ENCODE data around the gene TMEM95. TPM values are rescaled to one million over a fixed set of nuclear protein-coding genes. Genes with fewer than 3 reads are reported as not detected.
A peak's percentile ranks its signal among the peaks of the same experiment; 100 is the strongest.

Gene TMEM95
- total and polyA plus RNA-seq, 2 experiments from 2014 or later: not detected

DNA sequence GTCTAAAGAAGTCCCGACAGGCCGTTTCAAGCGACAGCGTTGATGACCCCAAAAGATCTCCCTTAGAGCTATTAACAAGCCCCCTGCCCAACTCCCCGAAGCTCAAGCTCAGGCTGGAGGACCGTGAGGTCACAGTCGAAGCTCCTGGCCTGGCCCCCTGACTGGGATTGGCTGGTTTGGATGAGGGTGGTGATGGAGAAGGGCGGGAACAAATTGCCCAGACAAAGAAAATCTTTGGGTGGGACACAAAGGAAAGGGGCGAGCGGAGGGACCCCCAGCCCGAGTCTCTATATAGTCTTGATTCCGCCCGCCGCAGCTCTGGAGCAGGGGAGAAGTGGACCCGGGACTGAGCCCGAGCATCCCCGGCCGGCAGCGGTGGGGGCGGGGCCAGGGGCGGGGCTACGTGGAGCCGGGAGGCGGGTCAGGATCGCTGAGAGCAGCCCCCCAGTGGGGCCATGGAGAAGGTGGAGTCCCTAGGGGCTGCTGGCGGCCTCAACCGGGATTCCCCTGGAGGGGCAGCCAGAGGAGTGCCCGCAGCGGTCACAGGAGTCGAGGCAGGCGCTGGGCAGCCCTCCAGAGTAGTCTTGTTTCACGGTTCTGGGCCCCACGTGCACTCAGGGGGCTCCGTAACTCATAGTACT lies 24.8 kb upstream of the TMEM95 start:
- Histone ChIP-seq H3F3A (replicated peaks; ENCODE audit: low read depth) (peaks cover 19% of the 10 kb centered on the region; the same call in 1 of the 2 replicates), H3K4me2 (peak overlapping the region; percentile 95), H3K27me3 (ENCODE audit: insufficient read depth) (no peaks in the 10 kb centered on the region), H3K36me3 (ENCODE audit: insufficient read depth) (no peaks in the 10 kb centered on the region), H3K79me2 (replicated peaks; ENCODE audit: insufficient read depth) (peaks cover 14% of the 10 kb centered on the region), H2AFZ (peak overlapping the region; percentile 33), H3K4me3 (peak overlapping the region; percentile 70), H3K4me1 (ENCODE audit: insufficient read depth) (peaks cover 10% of the 10 kb centered on the region), H3K9me2 (ENCODE audit: insufficient read depth) (no peaks in the 10 kb centered on the region), H3K27ac (ENCODE audit: low read depth) (peak overlapping the region; percentile 93), H4K20me1 (replicated peaks; ENCODE audit: insufficient read depth) (no peaks in the 10 kb centered on the region)
- peak overlapping the region; percentile 99 for H3K4me3 Mint-ChIP-seq
- H3K27ac Mint-ChIP-seq: peak overlapping the region; percentile 97
- peak; percentile 92 for DNase-seq (ENCODE audit: low spot score)
- peak; percentile 80 for ATAC-seq
- peaks cover 9% of the 10 kb centered on the region for H3K27me3 Mint-ChIP-seq (ENCODE audit: insufficient read depth, low read depth, poor library complexity)
- TF ChIP-seq EZH2phosphoT487 (IDR thresholded peaks at IDR 0.05; ENCODE audit: unreplicated experiment): no peak
- TF ChIP-seq STAT1 (IDR thresholded peaks at IDR 0.05; ENCODE audit: unreplicated experiment): no peak
- no peak for TF ChIP-seq NANOG (IDR thresholded peaks at IDR 0.05; ENCODE audit: borderline replicate concordance)
- no peak for TF ChIP-seq JUNB (IDR thresholded peaks at IDR 0.05; ENCODE audit: unreplicated experiment)
- no peak for TF ChIP-seq ZNF331 (CRISPR knock-in tag; IDR thresholded peaks at IDR 0.05; ENCODE audit: low read depth)
- TF ChIP-seq, protein P1, sequence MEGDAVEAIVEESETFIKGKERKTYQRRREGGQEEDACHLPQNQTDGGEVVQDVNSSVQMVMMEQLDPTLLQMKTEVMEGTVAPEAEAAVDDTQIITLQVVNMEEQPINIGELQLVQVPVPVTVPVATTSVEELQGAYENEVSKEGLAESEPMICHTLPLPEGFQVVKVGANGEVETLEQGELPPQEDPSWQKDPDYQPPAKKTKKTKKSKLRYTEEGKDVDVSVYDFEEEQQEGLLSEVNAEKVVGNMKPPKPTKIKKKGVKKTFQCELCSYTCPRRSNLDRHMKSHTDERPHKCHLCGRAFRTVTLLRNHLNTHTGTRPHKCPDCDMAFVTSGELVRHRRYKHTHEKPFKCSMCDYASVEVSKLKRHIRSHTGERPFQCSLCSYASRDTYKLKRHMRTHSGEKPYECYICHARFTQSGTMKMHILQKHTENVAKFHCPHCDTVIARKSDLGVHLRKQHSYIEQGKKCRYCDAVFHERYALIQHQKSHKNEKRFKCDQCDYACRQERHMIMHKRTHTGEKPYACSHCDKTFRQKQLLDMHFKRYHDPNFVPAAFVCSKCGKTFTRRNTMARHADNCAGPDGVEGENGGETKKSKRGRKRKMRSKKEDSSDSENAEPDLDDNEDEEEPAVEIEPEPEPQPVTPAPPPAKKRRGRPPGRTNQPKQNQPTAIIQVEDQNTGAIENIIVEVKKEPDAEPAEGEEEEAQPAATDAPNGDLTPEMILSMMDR (conservative IDR thresholded peaks at IDR 0.05; ENCODE audit: low read depth in 2 of 2): no peak
- TF ChIP-seq, protein P2, sequence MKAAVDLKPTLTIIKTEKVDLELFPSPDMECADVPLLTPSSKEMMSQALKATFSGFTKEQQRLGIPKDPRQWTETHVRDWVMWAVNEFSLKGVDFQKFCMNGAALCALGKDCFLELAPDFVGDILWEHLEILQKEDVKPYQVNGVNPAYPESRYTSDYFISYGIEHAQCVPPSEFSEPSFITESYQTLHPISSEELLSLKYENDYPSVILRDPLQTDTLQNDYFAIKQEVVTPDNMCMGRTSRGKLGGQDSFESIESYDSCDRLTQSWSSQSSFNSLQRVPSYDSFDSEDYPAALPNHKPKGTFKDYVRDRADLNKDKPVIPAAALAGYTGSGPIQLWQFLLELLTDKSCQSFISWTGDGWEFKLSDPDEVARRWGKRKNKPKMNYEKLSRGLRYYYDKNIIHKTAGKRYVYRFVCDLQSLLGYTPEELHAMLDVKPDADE (IDR thresholded peaks at IDR 0.05): no peak; the same call in 1 of the 2 replicates
- peak; percentile 58 for TF ChIP-seq POLR2AphosphoS5 (IDR thresholded peaks at IDR 0.05; ENCODE audit: low read depth)
- TF ChIP-seq CREB1 (CRISPR knock-in tag; IDR thresholded peaks at IDR 0.05; ENCODE audit: low read depth): peak; percentile 40; the same call in 1 of the 2 replicates
- no peak for TF ChIP-seq ZNF114 (CRISPR knock-in tag; IDR thresholded peaks at IDR 0.05)
- peaks cover 17% of the 10 kb centered on the region for H3K36me3 Mint-ChIP-seq (ENCODE audit: low read depth)
- peaks cover 22% of the 10 kb centered on the region for H3K4me1 Mint-ChIP-seq
- no peaks in the 10 kb centered on the region for H3K9me3 Mint-ChIP-seq

DNA sequence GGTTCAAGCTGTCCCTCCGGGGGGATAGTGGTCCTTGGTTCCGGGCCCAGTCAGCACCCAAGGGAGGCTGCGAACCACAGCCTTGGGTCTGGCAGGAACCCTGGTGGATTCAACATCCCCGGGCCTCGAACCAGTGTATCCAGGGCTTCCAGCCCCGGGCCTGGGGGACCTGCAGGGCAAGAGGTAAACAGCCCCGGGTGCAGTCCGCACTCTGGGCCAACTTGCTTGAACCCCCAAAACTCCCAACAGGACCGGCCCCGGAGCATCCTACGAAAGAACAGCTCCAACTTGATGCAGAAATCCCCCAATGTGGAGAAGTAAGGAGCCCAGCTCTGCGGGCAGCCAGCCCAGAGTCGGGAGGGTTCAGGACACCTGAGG lies 24.3 kb upstream of the TMEM95 start:
- no peak for DNase-seq (ENCODE audit: low spot score)
- H3K4me3 Mint-ChIP-seq: peak overlapping the region; percentile 99
- H3K27ac Mint-ChIP-seq: peak overlapping the region; percentile 78
- H3K4me3 ChIP-seq: peak overlapping the region; percentile 70
- H3K9me3 Mint-ChIP-seq: no peaks in the 10 kb centered on the region
- peaks cover 12% of the 10 kb centered on the region; the same call in 2 of the 3 replicates for H3K36me3 Mint-ChIP-seq (ENCODE audit: low read depth)
- H3K79me2 ChIP-seq (replicated peaks; ENCODE audit: insufficient read depth): peaks cover 14% of the 10 kb centered on the region
- peaks cover 9% of the 10 kb centered on the region for H3K27me3 Mint-ChIP-seq (ENCODE audit: insufficient read depth, low read depth, poor library complexity)
- H4K20me1 ChIP-seq (replicated peaks; ENCODE audit: insufficient read depth): no peaks in the 10 kb centered on the region
- H3K27ac ChIP-seq (ENCODE audit: low read depth): peak overlapping the region; percentile 93
- peak overlapping the region; percentile 95 for H3K4me2 ChIP-seq
- H3K4me1 Mint-ChIP-seq: peaks cover 27% of the 10 kb centered on the region
- no peaks in the 10 kb centered on the region for H3K9me2 ChIP-seq (ENCODE audit: insufficient read depth)
- peaks cover 19% of the 10 kb centered on the region; the same call in 1 of the 2 replicates for H3F3A ChIP-seq (replicated peaks; ENCODE audit: low read depth)
- no peak for ATAC-seq
- no peaks in the 10 kb centered on the region for H3K27me3 ChIP-seq (ENCODE audit: insufficient read depth)
- peak overlapping the region; percentile 33; the same call in 1 of the 2 replicates for H2AFZ ChIP-seq
- H3K4me1 ChIP-seq (ENCODE audit: insufficient read depth): peaks cover 10% of the 10 kb centered on the region
- H3K36me3 ChIP-seq (ENCODE audit: insufficient read depth): no peaks in the 10 kb centered on the region
- TF ChIP-seq, protein P3, sequence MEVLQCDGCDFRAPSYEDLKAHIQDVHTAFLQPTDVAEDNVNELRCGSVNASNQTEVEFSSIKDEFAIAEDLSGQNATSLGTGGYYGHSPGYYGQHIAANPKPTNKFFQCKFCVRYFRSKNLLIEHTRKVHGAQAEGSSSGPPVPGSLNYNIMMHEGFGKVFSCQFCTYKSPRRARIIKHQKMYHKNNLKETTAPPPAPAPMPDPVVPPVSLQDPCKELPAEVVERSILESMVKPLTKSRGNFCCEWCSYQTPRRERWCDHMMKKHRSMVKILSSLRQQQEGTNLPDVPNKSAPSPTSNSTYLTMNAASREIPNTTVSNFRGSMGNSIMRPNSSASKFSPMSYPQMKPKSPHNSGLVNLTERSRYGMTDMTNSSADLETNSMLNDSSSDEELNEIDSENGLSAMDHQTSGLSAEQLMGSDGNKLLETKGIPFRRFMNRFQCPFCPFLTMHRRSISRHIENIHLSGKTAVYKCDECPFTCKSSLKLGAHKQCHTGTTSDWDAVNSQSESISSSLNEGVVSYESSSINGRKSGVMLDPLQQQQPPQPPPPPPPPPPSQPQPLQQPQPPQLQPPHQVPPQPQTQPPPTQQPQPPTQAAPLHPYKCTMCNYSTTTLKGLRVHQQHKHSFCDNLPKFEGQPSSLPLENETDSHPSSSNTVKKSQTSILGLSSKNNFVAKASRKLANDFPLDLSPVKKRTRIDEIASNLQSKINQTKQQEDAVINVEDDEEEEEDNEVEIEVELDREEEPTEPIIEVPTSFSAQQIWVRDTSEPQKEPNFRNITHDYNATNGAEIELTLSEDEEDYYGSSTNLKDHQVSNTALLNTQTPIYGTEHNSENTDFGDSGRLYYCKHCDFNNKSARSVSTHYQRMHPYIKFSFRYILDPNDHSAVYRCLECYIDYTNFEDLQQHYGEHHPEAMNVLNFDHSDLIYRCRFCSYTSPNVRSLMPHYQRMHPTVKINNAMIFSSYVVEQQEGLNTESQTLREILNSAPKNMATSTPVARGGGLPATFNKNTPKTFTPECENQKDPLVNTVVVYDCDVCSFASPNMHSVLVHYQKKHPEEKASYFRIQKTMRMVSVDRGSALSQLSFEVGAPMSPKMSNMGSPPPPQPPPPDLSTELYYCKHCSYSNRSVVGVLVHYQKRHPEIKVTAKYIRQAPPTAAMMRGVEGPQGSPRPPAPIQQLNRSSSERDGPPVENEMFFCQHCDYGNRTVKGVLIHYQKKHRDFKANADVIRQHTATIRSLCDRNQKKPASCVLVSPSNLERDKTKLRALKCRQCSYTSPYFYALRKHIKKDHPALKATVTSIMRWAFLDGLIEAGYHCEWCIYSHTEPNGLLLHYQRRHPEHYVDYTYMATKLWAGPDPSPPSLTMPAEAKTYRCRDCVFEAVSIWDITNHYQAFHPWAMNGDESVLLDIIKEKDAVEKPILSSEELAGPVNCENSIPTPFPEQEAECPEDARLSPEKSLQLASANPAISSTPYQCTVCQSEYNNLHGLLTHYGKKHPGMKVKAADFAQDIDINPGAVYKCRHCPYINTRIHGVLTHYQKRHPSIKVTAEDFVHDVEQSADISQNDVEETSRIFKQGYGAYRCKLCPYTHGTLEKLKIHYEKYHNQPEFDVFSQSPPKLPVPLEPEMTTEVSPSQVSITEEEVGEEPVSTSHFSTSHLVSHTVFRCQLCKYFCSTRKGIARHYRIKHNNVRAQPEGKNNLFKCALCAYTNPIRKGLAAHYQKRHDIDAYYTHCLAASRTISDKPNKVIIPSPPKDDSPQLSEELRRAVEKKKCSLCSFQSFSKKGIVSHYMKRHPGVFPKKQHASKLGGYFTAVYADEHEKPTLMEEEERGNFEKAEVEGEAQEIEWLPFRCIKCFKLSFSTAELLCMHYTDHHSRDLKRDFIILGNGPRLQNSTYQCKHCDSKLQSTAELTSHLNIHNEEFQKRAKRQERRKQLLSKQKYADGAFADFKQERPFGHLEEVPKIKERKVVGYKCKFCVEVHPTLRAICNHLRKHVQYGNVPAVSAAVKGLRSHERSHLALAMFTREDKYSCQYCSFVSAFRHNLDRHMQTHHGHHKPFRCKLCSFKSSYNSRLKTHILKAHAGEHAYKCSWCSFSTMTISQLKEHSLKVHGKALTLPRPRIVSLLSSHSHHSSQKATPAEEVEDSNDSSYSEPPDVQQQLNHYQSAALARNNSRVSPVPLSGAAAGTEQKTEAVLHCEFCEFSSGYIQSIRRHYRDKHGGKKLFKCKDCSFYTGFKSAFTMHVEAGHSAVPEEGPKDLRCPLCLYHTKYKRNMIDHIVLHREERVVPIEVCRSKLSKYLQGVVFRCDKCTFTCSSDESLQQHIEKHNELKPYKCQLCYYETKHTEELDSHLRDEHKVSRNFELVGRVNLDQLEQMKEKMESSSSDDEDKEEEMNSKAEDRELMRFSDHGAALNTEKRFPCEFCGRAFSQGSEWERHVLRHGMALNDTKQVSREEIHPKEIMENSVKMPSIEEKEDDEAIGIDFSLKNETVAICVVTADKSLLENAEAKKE (CRISPR knock-in tag; IDR thresholded peaks at IDR 0.05): no peak
- TF ChIP-seq, protein P2 (IDR thresholded peaks at IDR 0.05): no peak
- TF ChIP-seq STAT1 (IDR thresholded peaks at IDR 0.05; ENCODE audit: unreplicated experiment) (no peak), ZNF114 (CRISPR knock-in tag; IDR thresholded peaks at IDR 0.05) (no peak)

Data from GM23338 (cell line).